ENCODE data around the gene COQ4.

COQ4 gene

GRCh38 chr9:128382261-128382660 is 59.6 kb downstream of the COQ4 start:
- FAIRE-seq = no peak

DNA sequence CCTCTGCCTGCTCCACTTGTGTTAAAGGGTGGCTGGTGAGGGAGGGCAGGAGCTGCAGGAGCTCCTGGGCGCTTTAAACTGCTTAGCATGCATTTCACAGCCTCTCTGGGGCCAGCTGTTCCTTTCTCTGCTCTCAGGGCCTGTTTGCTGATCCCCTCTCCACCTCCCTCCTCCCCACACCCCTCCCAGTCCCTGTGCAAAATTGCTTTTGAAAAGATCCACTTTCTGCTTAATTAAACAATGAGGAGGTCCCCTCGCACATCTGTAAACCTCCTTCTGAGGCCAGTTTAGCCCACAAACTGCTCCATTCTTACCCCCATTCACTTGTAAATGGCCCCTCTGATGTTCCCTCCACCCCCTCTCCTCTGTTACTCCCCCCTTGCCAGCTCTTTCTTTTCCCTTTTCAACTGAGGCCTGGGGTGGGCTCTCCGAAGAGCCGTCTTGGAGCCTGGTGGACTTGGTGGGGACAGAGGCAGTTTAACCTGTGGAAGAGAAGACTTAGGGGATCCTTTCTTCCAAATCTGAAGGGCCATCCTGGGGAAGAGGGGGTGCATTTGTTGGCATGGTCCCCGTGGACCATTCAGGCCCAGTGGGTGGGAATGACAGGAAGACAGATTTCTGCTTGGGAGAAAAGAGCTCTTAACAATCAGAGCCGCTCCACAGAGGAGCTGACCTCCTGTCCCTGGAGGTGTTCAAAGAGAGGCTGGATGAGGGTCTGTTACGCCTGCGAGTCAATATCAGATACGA is 60.5 kb downstream of the COQ4 start:
- FAIRE-seq = no peak

Measured in endometrium (tissue), 2 donors.